ENCODE data around the gene TPST2.

The TPST2 gene

DNA sequence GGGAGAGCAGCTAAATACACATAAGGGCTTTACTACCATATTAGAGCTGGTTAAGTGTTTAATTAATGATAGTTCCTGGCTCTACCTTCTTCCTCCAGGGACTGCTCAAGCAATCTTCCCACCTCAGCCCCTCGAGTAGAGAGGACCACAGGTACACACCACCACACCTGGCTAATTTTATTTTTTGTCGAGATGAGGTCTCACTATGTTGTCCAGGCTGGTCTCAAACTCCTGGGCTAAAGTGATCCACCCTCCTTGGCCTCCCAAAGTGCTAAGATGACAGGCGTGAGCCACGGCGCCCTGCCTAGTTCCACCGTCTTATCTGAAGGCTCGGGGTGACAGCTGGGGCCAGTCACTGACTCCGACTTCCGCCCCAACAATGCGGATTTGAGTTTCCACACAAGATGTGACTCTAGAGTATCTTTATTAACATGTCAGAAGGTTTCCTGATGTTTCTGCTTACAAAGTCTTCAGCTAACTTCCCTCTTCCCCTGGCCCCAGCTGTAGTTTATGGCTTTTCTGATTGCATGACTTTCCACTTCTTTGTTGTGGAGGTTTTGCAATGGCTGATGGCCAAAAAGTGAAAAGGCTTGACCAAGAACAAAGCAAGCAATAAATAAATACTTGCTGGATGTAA is 16.8 kb downstream of the TPST2 start:
- TF ChIP-seq, protein P1, sequence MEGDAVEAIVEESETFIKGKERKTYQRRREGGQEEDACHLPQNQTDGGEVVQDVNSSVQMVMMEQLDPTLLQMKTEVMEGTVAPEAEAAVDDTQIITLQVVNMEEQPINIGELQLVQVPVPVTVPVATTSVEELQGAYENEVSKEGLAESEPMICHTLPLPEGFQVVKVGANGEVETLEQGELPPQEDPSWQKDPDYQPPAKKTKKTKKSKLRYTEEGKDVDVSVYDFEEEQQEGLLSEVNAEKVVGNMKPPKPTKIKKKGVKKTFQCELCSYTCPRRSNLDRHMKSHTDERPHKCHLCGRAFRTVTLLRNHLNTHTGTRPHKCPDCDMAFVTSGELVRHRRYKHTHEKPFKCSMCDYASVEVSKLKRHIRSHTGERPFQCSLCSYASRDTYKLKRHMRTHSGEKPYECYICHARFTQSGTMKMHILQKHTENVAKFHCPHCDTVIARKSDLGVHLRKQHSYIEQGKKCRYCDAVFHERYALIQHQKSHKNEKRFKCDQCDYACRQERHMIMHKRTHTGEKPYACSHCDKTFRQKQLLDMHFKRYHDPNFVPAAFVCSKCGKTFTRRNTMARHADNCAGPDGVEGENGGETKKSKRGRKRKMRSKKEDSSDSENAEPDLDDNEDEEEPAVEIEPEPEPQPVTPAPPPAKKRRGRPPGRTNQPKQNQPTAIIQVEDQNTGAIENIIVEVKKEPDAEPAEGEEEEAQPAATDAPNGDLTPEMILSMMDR (IDR thresholded peaks at IDR 0.05) = no peak
- DNase-seq (ENCODE audit: low spot score) = no peak

DNA sequence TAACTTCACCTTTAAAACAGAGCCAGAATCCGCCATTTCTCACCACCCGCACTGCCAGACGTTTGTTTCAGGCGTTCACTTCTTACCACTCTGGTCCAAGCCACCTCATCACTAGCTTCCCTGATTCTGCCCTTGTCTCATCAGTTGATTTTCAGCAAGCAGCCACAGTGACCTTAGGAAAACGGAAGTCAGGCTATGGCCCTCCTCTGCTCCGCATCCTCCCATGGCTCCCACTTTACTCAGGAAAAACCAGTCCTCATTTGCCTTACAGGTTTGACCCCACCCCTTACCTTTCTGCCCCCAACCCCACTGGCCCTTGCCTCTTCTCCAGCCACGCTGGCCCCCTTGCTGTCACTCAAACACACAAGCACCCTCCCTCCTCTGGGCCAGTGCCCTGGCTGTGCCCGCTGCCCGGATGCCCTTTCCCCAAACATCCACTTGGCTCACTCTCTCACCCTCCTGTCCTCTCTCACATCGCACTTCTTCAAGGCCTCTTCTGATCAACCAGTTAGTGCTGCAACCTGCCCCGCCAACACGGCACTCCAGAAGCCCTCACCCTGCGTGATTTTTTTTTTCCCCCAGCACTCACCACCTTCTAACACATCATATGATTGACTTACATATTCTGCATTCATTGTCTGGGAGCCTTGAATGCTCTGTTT is 18.9 kb downstream of the TPST2 start:
- TF ChIP-seq, protein P1 (IDR thresholded peaks at IDR 0.05) = no peak
- no peak for DNase-seq (ENCODE audit: low spot score)
- Histone ChIP-seq H3K27ac (no peak overlapping the region), H3K4me3 (no peak overlapping the region)

More for the DNA sequence above, 16.8 kb downstream of the TPST2 start:
- H3K4me3 ChIP-seq = no peak overlapping the region
- H3K27ac ChIP-seq = peak overlapping the region in 1 of 2 donors; percentile 52

DNA sequence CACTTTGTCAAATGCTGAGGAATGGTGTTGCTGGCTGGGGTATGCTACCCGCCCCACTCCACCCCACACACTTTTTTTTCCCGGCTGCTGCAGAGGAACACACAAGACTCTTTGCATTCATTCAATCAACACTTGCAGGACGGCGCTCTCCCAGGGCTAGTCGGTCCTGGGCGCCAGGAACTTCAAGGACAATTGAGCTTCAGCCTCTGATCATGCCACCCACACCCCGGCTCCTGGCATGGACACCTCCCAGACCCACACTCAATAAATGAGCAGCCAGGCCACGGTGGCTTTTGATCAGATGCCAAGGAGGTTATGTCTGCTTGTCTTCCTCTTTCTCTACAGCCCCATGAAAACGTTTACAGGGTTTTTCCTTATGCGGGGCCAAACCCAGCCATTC is 19.8 kb downstream of the TPST2 start:
- TF ChIP-seq, protein P1 (IDR thresholded peaks at IDR 0.05) = no peak
- Histone ChIP-seq H3K27ac (no peak overlapping the region), H3K4me3 (no peak overlapping the region)
- DNase-seq (ENCODE audit: low spot score) = no peak

DNA sequence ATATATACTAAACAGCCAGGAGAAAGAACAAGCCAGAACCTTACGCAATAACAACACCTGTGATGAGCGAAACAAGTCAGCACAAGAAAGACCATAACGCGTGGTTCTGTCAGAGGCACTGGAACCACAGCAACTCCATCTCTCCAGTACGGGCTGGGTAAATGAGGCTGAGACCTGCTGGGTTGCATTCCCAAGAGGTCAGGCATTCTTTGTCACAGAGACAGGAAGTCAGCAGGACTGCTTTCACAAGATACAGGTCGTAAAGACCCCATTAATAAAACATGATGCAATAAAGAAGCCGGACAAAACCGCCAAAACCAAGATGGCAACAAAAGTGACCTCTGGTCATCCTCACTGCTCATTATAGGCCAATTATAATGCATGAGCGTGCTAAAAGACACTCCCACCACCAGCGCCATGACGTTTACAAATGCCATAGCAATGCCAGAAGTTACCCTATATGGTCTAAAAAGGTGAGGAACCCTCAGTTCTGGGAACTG is 21.7 kb downstream of the TPST2 start:
- DNase-seq (ENCODE audit: low spot score) = no peak
- no peak overlapping the region for H3K4me3 ChIP-seq
- TF ChIP-seq, protein P1 (IDR thresholded peaks at IDR 0.05) = no peak
- H3K27ac ChIP-seq = no peak overlapping the region

DNA sequence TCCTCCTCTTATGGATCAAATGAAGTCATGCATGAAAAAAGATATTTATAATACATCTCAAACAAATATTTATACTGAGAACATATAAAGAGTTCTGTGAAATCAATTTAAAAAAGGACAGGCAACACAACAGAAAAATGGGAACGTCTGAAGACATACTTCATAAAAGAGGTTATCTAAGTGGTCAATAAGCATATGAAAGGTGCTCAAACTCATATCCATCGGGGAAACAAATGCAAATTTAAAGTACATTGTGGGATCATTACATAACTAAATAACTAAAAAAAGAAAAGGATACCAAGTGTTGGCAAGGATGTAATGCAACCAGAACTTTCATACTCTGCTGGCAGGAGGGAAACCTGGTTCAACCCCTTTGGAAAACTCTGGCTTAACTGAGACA is 22.3 kb downstream of the TPST2 start:
- no peak overlapping the region for H3K4me3 ChIP-seq
- TF ChIP-seq, protein P1 (IDR thresholded peaks at IDR 0.05) = no peak
- DNase-seq (ENCODE audit: low spot score) = no peak
- no peak overlapping the region for H3K27ac ChIP-seq

DNA sequence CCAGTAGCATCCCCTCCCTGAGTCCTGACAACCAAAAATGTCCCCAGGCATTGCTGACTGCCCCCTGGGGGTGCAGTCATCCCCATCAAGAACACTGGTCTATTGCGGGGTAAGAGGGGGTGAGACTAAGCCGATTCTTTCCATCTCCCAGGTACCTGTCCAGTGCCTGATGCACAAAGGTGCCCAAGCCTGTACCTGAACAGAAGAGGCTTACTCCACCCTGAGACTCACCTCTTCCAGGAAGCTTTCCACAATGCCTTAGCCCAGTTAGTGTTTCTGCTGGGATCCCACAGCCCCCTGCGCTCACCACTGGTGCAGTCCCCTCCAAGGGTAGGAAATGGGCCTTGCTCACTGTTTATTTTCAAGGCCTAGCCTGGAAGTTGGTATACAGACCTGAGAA is 22.9 kb downstream of the TPST2 start:
- TF ChIP-seq, protein P1 (IDR thresholded peaks at IDR 0.05) = no peak
- Histone ChIP-seq H3K4me3 (no peak overlapping the region), H3K27ac (no peak overlapping the region)
- DNase-seq (ENCODE audit: low spot score) = no peak

DNA sequence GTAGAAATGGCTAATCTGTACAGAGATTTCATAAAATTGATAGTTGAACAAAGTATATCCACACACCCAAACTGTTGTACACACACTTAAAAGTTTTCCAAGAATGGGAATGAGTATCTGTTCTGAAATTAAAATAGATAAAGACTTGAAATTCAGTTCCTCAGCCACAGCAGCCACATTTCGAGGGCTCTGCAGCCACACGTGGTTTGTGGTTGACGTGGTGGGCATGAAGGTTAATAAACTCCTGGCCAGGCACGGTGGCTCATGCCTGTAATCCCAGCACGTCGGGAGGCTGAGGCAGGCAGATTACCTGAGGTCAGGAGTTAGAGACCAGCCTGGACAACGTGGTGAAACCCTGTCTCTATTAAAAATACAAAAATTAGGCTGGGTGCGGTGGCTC is 24.0 kb downstream of the TPST2 start:
- Histone ChIP-seq H3K27ac (no peak overlapping the region), H3K4me3 (no peak overlapping the region)
- no peak for DNase-seq (ENCODE audit: low spot score)
- TF ChIP-seq, protein P1 (IDR thresholded peaks at IDR 0.05) = no peak
